BE2C (cell line): Measurements from ENCODE around the gene SPG21.

Experiments used
- DNase-seq: peaks from one replicate; pipeline ENCODE4 v3.0.0-alpha.2; 2020
- H3K27me3 ChIP-seq: fragments of 250-450 bp; sonication (Bioruptor Pico); 2 replicates; pipeline ENCODE4 v1.5.1; 2020; ENCODE audit warnings: mild to moderate bottlenecking
- H3K36me3 ChIP-seq: fragments of 250-450 bp; sonication (Bioruptor Pico); 2 replicates; pipeline ENCODE4 v1.5.1; 2020; ENCODE audit warnings: mild to moderate bottlenecking
- H3K4me1 ChIP-seq: fragments of 250-450 bp; sonication (Bioruptor Pico); 2 replicates; pipeline ENCODE4 v1.5.1; 2020
- H3K4me3 ChIP-seq: 2 replicates; pipeline ENCODE4 v1.5.1; 2011; ENCODE audit warnings: low read depth, low read length
- H3K9me3 ChIP-seq: fragments of 250-450 bp; sonication (Bioruptor Pico); 2 replicates; pipeline ENCODE4 v1.5.1; 2020
- TF ChIP-seq, protein P1 (sequence below): IDR thresholded peaks from 2 replicates; pipeline ENCODE4 v1.5.1; 2012; ENCODE audit warnings: mild to moderate bottlenecking, low read depth, low read length

The SPG21 gene

GRCh38 chr15:64928626-64929220, 61.0 kb downstream of the SPG21 start:
- H3K9me3 ChIP-seq, result no peaks in the 10 kb centered on the region; the same call in 1 of the 2 replicates
- no peak for DNase-seq
- no peaks in the 10 kb centered on the region for H3K27me3 ChIP-seq
- TF ChIP-seq, protein P1, sequence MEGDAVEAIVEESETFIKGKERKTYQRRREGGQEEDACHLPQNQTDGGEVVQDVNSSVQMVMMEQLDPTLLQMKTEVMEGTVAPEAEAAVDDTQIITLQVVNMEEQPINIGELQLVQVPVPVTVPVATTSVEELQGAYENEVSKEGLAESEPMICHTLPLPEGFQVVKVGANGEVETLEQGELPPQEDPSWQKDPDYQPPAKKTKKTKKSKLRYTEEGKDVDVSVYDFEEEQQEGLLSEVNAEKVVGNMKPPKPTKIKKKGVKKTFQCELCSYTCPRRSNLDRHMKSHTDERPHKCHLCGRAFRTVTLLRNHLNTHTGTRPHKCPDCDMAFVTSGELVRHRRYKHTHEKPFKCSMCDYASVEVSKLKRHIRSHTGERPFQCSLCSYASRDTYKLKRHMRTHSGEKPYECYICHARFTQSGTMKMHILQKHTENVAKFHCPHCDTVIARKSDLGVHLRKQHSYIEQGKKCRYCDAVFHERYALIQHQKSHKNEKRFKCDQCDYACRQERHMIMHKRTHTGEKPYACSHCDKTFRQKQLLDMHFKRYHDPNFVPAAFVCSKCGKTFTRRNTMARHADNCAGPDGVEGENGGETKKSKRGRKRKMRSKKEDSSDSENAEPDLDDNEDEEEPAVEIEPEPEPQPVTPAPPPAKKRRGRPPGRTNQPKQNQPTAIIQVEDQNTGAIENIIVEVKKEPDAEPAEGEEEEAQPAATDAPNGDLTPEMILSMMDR, result no peak
- no peaks in the 10 kb centered on the region for H3K36me3 ChIP-seq
- H3K4me3 ChIP-seq, result no peak overlapping the region
- H3K4me1 ChIP-seq, result no peaks in the 10 kb centered on the region

DNA sequence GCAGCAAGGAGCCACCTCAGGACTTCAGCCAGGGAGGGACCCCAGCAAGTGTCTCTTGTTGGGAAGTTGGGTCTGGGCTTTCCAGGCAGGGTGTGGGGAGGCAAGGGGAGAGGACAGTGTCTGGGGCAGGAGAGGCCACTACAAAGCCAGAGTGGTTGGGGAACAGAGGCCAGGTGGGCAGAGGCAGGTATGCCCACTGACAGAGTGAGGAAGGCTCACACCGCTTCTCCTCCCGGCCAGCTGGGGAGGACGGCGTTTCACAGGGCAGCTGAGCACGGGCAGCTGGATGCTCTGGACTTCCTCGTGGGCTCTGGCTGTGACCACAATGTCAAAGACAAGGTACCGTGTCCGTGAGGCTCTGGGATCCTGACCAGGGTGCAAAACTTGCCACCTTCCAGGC, 63.1 kb downstream of the SPG21 start:
- TF ChIP-seq, protein P1, result no peak
- Histone ChIP-seq H3K4me3 (no peak overlapping the region), H3K9me3 (no peaks in the 10 kb centered on the region; the same call in 1 of the 2 replicates), H3K4me1 (no peaks in the 10 kb centered on the region), H3K36me3 (no peaks in the 10 kb centered on the region), H3K27me3 (no peaks in the 10 kb centered on the region)
- DNase-seq, result no peak

DNA sequence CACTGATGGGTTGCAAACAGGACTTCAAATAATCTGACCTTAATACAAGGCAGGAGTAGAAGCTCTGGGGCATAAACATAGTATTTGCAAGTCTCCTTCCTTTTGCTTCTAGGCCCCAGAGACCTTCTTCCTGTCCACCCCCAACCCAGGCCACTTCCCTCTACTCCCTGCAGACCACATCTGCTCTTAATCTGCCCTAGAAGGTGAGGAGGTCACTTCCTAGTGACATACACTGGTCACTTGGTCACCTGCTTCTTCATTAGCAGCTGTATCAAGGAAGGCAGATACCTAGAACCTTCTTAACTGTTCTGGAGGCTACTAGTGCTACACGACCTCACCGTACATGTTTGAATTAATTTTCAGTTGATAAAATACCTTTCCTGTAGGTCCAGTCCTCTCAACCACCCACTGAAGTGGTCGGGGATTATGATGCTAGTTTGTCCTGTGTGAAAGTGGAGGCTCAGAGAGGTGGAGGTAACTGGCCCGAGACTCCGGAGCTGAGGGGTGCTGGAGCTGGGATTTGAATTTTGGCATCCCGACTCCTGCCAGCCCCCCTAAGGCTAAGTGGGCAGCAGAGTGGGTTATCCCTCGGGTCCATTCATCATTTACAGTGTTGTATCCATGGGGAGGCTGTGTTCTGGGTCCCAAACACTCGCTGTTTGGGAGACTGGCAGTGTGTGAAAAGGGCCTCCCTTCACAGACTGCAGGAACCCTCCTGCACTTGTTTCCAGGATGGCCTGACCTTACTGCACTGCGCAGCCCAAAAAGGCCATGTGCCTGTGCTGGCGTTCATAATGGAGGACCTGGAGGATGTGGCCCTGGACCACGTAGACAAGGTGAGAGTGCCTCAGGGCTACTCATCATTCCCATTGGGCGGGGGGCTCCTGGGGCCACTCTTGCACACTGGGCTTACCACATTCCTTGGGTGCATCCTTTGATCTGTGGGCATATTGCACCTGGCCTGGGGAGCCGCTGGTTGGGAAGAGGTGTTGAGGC, 64.1 kb downstream of the SPG21 start:
- TF ChIP-seq, protein P1, result no peak
- no peaks in the 10 kb centered on the region; the same call in 1 of the 2 replicates for H3K9me3 ChIP-seq
- H3K36me3 ChIP-seq, result no peaks in the 10 kb centered on the region
- no peaks in the 10 kb centered on the region for H3K4me1 ChIP-seq
- no peak overlapping the region for H3K4me3 ChIP-seq
- no peaks in the 10 kb centered on the region for H3K27me3 ChIP-seq
- DNase-seq, result no peak

DNA sequence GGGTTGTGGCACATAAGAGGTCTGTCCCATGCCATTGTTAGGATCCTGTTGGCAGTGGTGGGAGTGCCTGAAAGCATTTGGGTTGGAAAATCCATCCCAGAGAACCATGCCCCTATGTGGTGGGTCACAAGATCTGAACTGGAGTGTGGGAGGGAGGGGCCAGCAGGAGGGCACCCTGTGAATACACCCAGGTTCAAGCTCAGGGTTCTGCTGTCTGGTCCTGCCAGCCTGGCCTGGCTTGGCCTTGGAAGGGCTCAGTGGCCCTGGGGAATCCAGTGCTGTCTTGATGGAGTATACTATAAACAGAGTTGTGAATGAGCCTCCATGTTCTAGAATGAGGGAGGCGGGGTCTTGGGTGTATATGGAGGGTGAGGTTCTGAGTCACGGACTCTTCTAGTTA, 66.2 kb downstream of the SPG21 start:
- H3K4me1 ChIP-seq, result no peaks in the 10 kb centered on the region
- TF ChIP-seq, protein P1, result no peak

DNA sequence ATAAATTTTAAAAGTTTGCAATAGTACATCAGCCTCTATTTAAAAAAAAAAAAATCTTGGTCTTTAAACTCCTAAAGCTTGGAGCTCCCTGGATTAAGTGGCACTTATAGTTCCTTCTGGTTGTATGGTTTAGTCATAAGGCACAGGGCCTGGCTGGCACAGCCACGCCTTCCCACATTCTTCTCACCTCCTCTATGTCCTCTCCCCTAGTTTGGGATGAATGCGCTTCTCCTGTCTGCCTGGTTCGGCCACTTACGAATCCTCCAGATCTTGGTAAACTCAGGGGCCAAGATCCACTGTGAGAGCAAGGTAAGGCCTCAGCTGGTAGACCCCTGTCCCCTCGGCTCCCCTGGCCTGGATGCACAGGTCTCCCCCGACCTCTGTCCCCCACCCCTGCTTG, 68.0 kb downstream of the SPG21 start:
- TF ChIP-seq, protein P1, result no peak
- H3K27me3 ChIP-seq, result no peaks in the 10 kb centered on the region
- no peak for DNase-seq
- no peaks in the 10 kb centered on the region for H3K36me3 ChIP-seq
- no peaks in the 10 kb centered on the region for H3K9me3 ChIP-seq
- H3K4me1 ChIP-seq, result peaks cover 3% of the 10 kb centered on the region; the same call in 1 of the 2 replicates
- H3K4me3 ChIP-seq, result no peak overlapping the region

More for the DNA sequence above, 66.2 kb downstream of the SPG21 start:
- no peak for DNase-seq
- H3K36me3 ChIP-seq, result no peaks in the 10 kb centered on the region
- no peaks in the 10 kb centered on the region for H3K27me3 ChIP-seq
- no peaks in the 10 kb centered on the region for H3K9me3 ChIP-seq
- H3K4me3 ChIP-seq, result no peak overlapping the region
